Measurements from ENCODE around the gene INPP5A. TPM values are rescaled to one million over a fixed set of nuclear protein-coding genes. Genes with fewer than 3 reads are reported as not detected.

The INPP5A gene
- total RNA-seq, 1 donor from 2014 or later, result 41.0 TPM

GRCh38 chr10:132637477-132638129 is 100.0 kb downstream of the INPP5A start:
- no peak overlapping the region for H3K27ac Mint-ChIP-seq
- H3K4me1 Mint-ChIP-seq, result peaks cover 10% of the 10 kb centered on the region
- DNase-seq (ENCODE audit: low spot score in 2 of 2, unreplicated experiment in 2 of 2), result no peak
- H3K36me3 Mint-ChIP-seq, result peaks cover 6% of the 10 kb centered on the region
- no peak overlapping the region for H3K4me3 Mint-ChIP-seq
- H3K9me3 Mint-ChIP-seq, result no peaks in the 10 kb centered on the region
- no peaks in the 10 kb centered on the region for H3K27me3 Mint-ChIP-seq (ENCODE audit: low read depth)
- TF ChIP-seq, protein P1, sequence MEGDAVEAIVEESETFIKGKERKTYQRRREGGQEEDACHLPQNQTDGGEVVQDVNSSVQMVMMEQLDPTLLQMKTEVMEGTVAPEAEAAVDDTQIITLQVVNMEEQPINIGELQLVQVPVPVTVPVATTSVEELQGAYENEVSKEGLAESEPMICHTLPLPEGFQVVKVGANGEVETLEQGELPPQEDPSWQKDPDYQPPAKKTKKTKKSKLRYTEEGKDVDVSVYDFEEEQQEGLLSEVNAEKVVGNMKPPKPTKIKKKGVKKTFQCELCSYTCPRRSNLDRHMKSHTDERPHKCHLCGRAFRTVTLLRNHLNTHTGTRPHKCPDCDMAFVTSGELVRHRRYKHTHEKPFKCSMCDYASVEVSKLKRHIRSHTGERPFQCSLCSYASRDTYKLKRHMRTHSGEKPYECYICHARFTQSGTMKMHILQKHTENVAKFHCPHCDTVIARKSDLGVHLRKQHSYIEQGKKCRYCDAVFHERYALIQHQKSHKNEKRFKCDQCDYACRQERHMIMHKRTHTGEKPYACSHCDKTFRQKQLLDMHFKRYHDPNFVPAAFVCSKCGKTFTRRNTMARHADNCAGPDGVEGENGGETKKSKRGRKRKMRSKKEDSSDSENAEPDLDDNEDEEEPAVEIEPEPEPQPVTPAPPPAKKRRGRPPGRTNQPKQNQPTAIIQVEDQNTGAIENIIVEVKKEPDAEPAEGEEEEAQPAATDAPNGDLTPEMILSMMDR (IDR thresholded peaks at IDR 0.05; ENCODE audit: unreplicated experiment), result peak; percentile 65

- H3K27me3 Mint-ChIP-seq (ENCODE audit: low read depth), result no peaks in the 10 kb centered on the region
Measured at GRCh38 chr10:132638130-132638515, 100.5 kb downstream of the INPP5A start.

GRCh38 chr10:132639470-132639869 is 101.9 kb downstream of the INPP5A start:
- peaks cover 5% of the 10 kb centered on the region for H3K4me1 Mint-ChIP-seq
- TF ChIP-seq, protein P1 (IDR thresholded peaks at IDR 0.05; ENCODE audit: unreplicated experiment), result no peak
- no peak overlapping the region for H3K4me3 Mint-ChIP-seq
- H3K9me3 Mint-ChIP-seq, result no peaks in the 10 kb centered on the region
- DNase-seq (ENCODE audit: low spot score in 2 of 2, unreplicated experiment in 2 of 2), result no peak
- H3K36me3 Mint-ChIP-seq, result peaks cover 6% of the 10 kb centered on the region
- H3K27ac Mint-ChIP-seq, result no peak overlapping the region
- H3K27me3 Mint-ChIP-seq (ENCODE audit: low read depth), result no peaks in the 10 kb centered on the region

More at GRCh38 chr10:132638130-132638515, 100.5 kb downstream of the INPP5A start:
- H3K27ac Mint-ChIP-seq, result no peak overlapping the region
- no peak overlapping the region for H3K4me3 Mint-ChIP-seq
- peaks cover 6% of the 10 kb centered on the region for H3K36me3 Mint-ChIP-seq
- H3K9me3 Mint-ChIP-seq, result no peaks in the 10 kb centered on the region
- H3K4me1 Mint-ChIP-seq, result peaks cover 8% of the 10 kb centered on the region
- TF ChIP-seq, protein P1 (IDR thresholded peaks at IDR 0.05; ENCODE audit: unreplicated experiment), result no peak
- DNase-seq (ENCODE audit: low spot score in 2 of 2, unreplicated experiment in 2 of 2), result no peak

- TF ChIP-seq, protein P1 (IDR thresholded peaks at IDR 0.05; ENCODE audit: unreplicated experiment), result no peak
- peaks cover 8% of the 10 kb centered on the region for H3K4me1 Mint-ChIP-seq
- H3K36me3 Mint-ChIP-seq, result peaks cover 6% of the 10 kb centered on the region
- H3K9me3 Mint-ChIP-seq, result no peaks in the 10 kb centered on the region
- no peaks in the 10 kb centered on the region for H3K27me3 Mint-ChIP-seq (ENCODE audit: low read depth)
- H3K27ac Mint-ChIP-seq, result no peak overlapping the region
- H3K4me3 Mint-ChIP-seq, result no peak overlapping the region
- no peak for DNase-seq (ENCODE audit: low spot score in 2 of 2, unreplicated experiment in 2 of 2)
Measured at GRCh38 chr10:132640326-132641125, 102.9 kb downstream of the INPP5A start.

- TF ChIP-seq, protein P1 (IDR thresholded peaks at IDR 0.05; ENCODE audit: unreplicated experiment), result no peak
- Mint-ChIP-seq H3K9me3 (no peaks in the 10 kb centered on the region), H3K27ac (no peak overlapping the region), H3K4me3 (no peak overlapping the region), H3K27me3 (ENCODE audit: low read depth) (no peaks in the 10 kb centered on the region), H3K4me1 (peaks cover 8% of the 10 kb centered on the region), H3K36me3 (peaks cover 6% of the 10 kb centered on the region)
- DNase-seq (ENCODE audit: low spot score in 2 of 2, unreplicated experiment in 2 of 2), result no peak
Measured at GRCh38 chr10:132641401-132641800, 103.8 kb downstream of the INPP5A start.

Data from mesothelial cell of epicardium (in vitro differentiated cells).